ENCODE data around the gene GIPC2.

Gene GIPC2

GRCh38 chr1:78091886-78092285, 46.1 kb downstream of the GIPC2 start:
- Histone ChIP-seq H3K36me3 (no peaks in the 10 kb centered on the region), H3K27ac (no peak overlapping the region), H3K9ac (no peak overlapping the region), H4K20me1 (no peaks in the 10 kb centered on the region), H3K9me3 (peaks cover 15% of the 10 kb centered on the region), H3K4me3 (no peak overlapping the region), H3K4me2 (no peak overlapping the region), H3K27me3 (no peaks in the 10 kb centered on the region), H3K4me1 (no peaks in the 10 kb centered on the region)
- TF ChIP-seq Cebpa-rat (IDR thresholded peaks at IDR 0.05), result no peak

- no peaks in the 10 kb centered on the region for H3K36me3 ChIP-seq
- H3K9ac ChIP-seq, result no peak overlapping the region
- H3K4me1 ChIP-seq, result no peaks in the 10 kb centered on the region
- H3K4me2 ChIP-seq, result no peak overlapping the region
- H3K4me3 ChIP-seq, result no peak overlapping the region
- H3K9me3 ChIP-seq, result peaks cover 8% of the 10 kb centered on the region
- TF ChIP-seq Cebpa-rat (IDR thresholded peaks at IDR 0.05), result no peak
- H4K20me1 ChIP-seq, result no peaks in the 10 kb centered on the region
- no peak overlapping the region for H3K27ac ChIP-seq
- no peaks in the 10 kb centered on the region for H3K27me3 ChIP-seq
Observed at GRCh38 chr1:78092643-78093042, 46.9 kb downstream of the GIPC2 start.

GRCh38 chr1:78093560-78093959, 47.8 kb downstream of the GIPC2 start:
- Histone ChIP-seq H3K9me3 (no peaks in the 10 kb centered on the region), H3K9ac (no peak overlapping the region), H3K27me3 (no peaks in the 10 kb centered on the region), H3K4me2 (no peak overlapping the region), H3K27ac (no peak overlapping the region), H3K4me3 (no peak overlapping the region), H3K36me3 (no peaks in the 10 kb centered on the region), H3K4me1 (no peaks in the 10 kb centered on the region), H4K20me1 (no peaks in the 10 kb centered on the region)
- TF ChIP-seq Cebpa-rat (IDR thresholded peaks at IDR 0.05), result no peak

- TF ChIP-seq Cebpa-rat (IDR thresholded peaks at IDR 0.05), result no peak
- H3K9ac ChIP-seq, result no peak overlapping the region
- no peak overlapping the region for H3K4me2 ChIP-seq
- no peaks in the 10 kb centered on the region for H4K20me1 ChIP-seq
- H3K27me3 ChIP-seq, result no peaks in the 10 kb centered on the region
- H3K4me1 ChIP-seq, result no peaks in the 10 kb centered on the region
- H3K4me3 ChIP-seq, result no peak overlapping the region
- H3K27ac ChIP-seq, result no peak overlapping the region
- H3K36me3 ChIP-seq, result no peaks in the 10 kb centered on the region
- no peaks in the 10 kb centered on the region for H3K9me3 ChIP-seq
Observed at GRCh38 chr1:78094639-78095038, 48.9 kb downstream of the GIPC2 start.

DNA sequence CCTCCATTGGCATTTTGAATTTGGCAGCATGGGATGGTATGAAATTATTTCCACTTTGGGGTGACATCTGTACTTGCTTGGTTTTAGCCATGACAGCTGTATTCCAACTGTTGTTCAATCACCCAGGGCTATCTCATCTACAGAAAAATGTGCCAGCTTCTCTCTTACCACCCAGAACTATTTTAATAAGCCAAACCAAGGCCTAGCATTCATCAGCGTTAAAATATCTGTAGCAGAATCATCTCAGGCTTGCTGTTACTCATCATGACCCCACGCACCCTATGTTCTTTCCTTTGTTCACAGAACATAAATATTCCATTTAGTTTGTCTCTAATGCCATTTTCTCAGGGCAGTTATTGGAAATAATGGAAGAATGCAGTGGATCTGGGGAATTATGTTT, 49.8 kb downstream of the GIPC2 start:
- no peak overlapping the region for H3K4me2 ChIP-seq
- no peak overlapping the region for H3K27ac ChIP-seq
- no peaks in the 10 kb centered on the region for H3K27me3 ChIP-seq
- H3K9ac ChIP-seq, result no peak overlapping the region
- H3K9me3 ChIP-seq, result no peaks in the 10 kb centered on the region
- no peak overlapping the region for H3K4me3 ChIP-seq
- H4K20me1 ChIP-seq, result no peaks in the 10 kb centered on the region
- H3K36me3 ChIP-seq, result no peaks in the 10 kb centered on the region
- H3K4me1 ChIP-seq, result no peaks in the 10 kb centered on the region
- TF ChIP-seq Cebpa-rat (IDR thresholded peaks at IDR 0.05), result no peak

DNA sequence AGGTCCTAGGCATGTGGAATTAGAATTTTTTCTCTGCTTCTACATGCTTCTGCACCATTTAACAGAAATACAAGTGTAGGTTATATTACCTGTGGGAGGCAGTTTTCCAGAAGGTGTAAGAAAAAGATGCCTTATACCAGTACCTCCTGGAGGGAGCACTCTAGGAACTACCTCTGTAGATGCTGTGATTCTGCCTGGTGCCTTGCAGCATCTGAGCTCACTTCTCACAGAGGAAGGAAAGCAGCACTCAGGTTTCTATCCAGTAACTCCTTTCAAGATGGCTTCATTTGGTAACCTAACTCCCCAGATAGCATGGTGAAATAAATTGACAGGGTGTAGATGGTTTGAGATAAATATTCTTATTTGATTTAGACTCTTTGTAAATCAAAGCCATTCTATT, 50.3 kb downstream of the GIPC2 start:
- Histone ChIP-seq H3K9ac (no peak overlapping the region), H3K4me3 (no peak overlapping the region), H4K20me1 (no peaks in the 10 kb centered on the region), H3K36me3 (no peaks in the 10 kb centered on the region), H3K27ac (no peak overlapping the region), H3K4me2 (no peak overlapping the region), H3K4me1 (no peaks in the 10 kb centered on the region), H3K9me3 (no peaks in the 10 kb centered on the region), H3K27me3 (no peaks in the 10 kb centered on the region)
- TF ChIP-seq Cebpa-rat (IDR thresholded peaks at IDR 0.05), result no peak

DNA sequence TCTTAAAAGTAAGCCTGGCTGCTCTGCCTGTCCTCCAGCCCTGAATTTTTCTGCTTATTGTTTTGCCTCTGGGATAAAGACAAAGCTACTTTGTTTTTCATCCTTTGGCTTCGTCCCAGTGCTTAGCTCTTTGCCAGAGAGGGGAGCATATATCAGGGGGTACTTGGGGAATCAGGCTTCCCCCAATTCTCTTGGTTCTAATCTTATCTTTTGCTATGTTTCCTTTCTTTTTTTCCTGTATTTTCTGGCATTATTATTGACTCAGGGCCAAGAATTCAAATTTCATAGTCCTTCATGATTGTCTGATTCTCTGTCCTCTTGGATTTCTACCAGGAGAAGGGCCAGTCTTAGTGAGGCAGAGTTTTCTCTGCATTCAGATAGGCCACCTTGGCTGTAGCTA, 51.2 kb downstream of the GIPC2 start:
- Histone ChIP-seq H3K27ac (no peak overlapping the region), H4K20me1 (no peaks in the 10 kb centered on the region), H3K36me3 (no peaks in the 10 kb centered on the region), H3K4me3 (no peak overlapping the region), H3K4me2 (no peak overlapping the region), H3K27me3 (no peaks in the 10 kb centered on the region), H3K9me3 (no peaks in the 10 kb centered on the region), H3K4me1 (no peaks in the 10 kb centered on the region), H3K9ac (no peak overlapping the region)
- TF ChIP-seq Cebpa-rat (IDR thresholded peaks at IDR 0.05), result no peak

- Histone ChIP-seq H3K4me1 (no peaks in the 10 kb centered on the region), H3K27me3 (no peaks in the 10 kb centered on the region), H3K4me2 (no peak overlapping the region), H4K20me1 (no peaks in the 10 kb centered on the region), H3K36me3 (no peaks in the 10 kb centered on the region), H3K9me3 (no peaks in the 10 kb centered on the region), H3K9ac (no peak overlapping the region), H3K4me3 (no peak overlapping the region), H3K27ac (no peak overlapping the region)
- no peak for TF ChIP-seq Cebpa-rat (IDR thresholded peaks at IDR 0.05)
Observed at GRCh38 chr1:78101051-78101450, 55.3 kb downstream of the GIPC2 start.

GRCh38 chr1:78101514-78101913, 55.7 kb downstream of the GIPC2 start:
- Histone ChIP-seq H3K4me1 (no peaks in the 10 kb centered on the region), H3K27me3 (no peaks in the 10 kb centered on the region), H3K36me3 (no peaks in the 10 kb centered on the region), H3K27ac (no peak overlapping the region), H3K4me3 (no peak overlapping the region), H3K9me3 (no peaks in the 10 kb centered on the region), H3K4me2 (no peak overlapping the region), H3K9ac (no peak overlapping the region), H4K20me1 (no peaks in the 10 kb centered on the region)
- TF ChIP-seq Cebpa-rat (IDR thresholded peaks at IDR 0.05), result no peak

DNA sequence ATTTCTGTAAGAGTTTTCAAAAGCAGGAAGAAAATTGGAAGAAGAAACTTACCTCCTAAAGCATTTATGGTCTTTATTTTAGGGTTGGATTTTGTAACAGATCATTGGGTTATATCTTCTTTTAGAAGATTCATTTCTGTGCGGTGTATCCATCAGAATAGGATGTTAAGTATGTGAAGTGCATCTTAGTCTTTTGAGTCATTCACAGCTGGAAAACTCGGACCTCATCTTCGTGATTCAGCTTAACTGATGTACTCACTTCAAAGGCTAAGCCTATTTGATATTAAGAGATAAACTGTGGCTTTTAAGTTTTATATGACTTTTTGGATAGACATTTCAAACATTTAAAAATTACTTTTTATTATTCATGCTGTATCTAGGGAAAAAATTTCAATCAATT, 56.3 kb downstream of the GIPC2 start:
- Histone ChIP-seq H3K27ac (no peak overlapping the region), H3K4me1 (no peaks in the 10 kb centered on the region), H4K20me1 (no peaks in the 10 kb centered on the region), H3K9me3 (no peaks in the 10 kb centered on the region), H3K4me3 (no peak overlapping the region), H3K36me3 (no peaks in the 10 kb centered on the region), H3K4me2 (no peak overlapping the region), H3K9ac (no peak overlapping the region), H3K27me3 (no peaks in the 10 kb centered on the region)
- no peak for TF ChIP-seq Cebpa-rat (IDR thresholded peaks at IDR 0.05)

DNA sequence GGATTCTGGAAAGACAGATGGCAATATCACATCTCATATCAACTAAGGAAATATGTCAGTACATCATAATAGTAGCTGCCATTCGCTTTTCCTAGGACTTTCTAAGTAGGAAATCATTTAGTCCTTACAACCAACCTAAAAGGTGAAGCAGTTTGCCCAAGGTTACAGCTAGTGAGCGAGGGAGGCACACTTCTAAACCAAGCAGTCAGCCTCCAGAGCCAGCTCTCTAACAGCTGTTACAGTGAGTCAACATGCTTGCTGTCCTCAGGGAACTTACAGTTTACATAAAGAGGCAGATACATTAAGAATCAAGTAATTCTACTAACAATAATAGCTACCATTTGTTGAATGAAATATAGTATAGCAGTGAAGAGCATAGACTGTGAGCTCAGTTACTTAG, 57.1 kb downstream of the GIPC2 start:
- TF ChIP-seq Cebpa-rat (IDR thresholded peaks at IDR 0.05), result no peak
- no peaks in the 10 kb centered on the region for H3K4me1 ChIP-seq
- no peaks in the 10 kb centered on the region for H3K9me3 ChIP-seq
- no peak overlapping the region for H3K27ac ChIP-seq
- no peak overlapping the region for H3K4me3 ChIP-seq
- H4K20me1 ChIP-seq, result no peaks in the 10 kb centered on the region
- no peak overlapping the region for H3K4me2 ChIP-seq
- H3K27me3 ChIP-seq, result no peaks in the 10 kb centered on the region
- no peaks in the 10 kb centered on the region for H3K36me3 ChIP-seq
- no peak overlapping the region for H3K9ac ChIP-seq
